Occipital lobe (tissue), 2 donors: ENCODE results near the gene STARD7. TPM values are rescaled to one million over a fixed set of nuclear protein-coding genes. Genes with fewer than 3 reads are reported as not detected.
"Not testable (repeated sequence)": the region's sequence is repeated elsewhere in the genome, so short reads cannot be mapped to it uniquely, and the experiment has no call there.

Source experiments
- DNase-seq: peaks from one replicate; lab custom pipeline; 2025; lab: John Stamatoyannopoulos, UW
- total RNA-seq: library from RNA; depleted of rRNA; stranded (reverse); fragments of >200 nt; gene quantifications from one replicate; pipeline ENCODE4 v1.2.3, GENCODE V29; 2014

The STARD7 gene
- total RNA-seq, 1 donor from 2014 or later, result 165 TPM

GRCh38 chr2:96236882-96237281 is 28.3 kb upstream of the STARD7 start:
- DNase-seq, result no peak

GRCh38 chr2:96233880-96234316 is 25.3 kb upstream of the STARD7 start:
- DNase-seq, result no peak

DNA sequence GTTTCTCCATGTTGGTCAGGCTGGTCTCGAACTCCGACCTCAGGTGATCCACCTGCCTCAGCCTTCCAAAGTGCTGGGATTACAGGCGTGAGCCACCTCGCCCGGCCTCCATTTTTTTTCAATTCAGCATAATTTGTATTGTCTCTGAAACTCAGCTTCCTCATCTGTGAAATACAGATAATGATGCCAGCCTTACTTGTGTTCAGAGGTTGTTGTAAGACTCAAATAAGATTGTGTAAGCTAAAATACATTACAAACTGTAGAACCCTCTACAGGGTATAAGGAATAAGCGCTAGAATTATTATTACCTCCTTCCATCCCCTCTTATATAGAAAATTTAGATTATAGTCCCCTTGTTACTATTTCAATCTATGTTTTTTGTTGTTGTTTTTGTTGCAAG is 24.8 kb upstream of the STARD7 start:
- DNase-seq, result no peak

DNA sequence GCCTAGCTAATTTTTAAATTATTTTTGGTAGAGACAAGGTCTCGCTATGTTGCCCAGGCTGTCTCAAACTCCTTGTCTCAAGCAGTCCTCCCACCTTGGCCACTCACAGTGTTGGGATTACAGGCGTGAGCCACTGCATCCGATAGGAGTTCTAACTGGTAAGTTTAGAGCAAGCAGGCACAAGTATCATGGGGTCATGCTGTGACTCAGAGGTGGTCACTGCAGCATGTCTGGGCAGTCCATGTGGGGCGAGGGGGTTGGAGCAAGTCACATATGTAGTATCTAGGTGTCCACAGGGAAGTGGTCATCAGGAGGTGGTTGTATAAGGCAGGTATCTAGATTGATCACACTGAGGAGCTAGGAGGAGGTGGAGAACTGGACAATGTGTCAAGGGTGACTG is 22.7 kb upstream of the STARD7 start:
- no peak for DNase-seq

- DNase-seq, result no peak
Measured at GRCh38 chr2:96225016-96225533, 16.4 kb upstream of the STARD7 start.

- not testable (repeated sequence) for DNase-seq
Measured at GRCh38 chr2:96221106-96221505, 12.5 kb upstream of the STARD7 start.

DNA sequence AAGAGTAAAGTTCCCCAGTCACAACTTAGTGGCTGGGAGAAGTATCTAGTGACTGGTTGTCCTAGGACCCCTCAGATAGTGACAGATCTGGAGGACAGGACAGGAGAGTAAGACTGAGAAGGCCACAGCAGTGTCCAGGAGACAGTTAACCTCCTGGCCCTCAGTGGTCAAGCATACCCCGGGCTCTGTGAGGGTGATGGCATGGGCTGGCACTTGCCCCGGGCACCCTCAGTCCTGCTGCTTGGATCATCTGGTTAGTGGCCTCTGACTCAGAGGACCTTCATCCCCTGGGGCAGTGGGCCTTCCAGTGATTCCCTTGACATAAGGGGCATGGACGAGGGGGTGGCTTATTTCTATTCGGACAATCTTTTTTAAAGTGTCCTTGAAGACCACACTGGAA is 11.3 kb upstream of the STARD7 start:
- DNase-seq, result not testable (repeated sequence)

DNA sequence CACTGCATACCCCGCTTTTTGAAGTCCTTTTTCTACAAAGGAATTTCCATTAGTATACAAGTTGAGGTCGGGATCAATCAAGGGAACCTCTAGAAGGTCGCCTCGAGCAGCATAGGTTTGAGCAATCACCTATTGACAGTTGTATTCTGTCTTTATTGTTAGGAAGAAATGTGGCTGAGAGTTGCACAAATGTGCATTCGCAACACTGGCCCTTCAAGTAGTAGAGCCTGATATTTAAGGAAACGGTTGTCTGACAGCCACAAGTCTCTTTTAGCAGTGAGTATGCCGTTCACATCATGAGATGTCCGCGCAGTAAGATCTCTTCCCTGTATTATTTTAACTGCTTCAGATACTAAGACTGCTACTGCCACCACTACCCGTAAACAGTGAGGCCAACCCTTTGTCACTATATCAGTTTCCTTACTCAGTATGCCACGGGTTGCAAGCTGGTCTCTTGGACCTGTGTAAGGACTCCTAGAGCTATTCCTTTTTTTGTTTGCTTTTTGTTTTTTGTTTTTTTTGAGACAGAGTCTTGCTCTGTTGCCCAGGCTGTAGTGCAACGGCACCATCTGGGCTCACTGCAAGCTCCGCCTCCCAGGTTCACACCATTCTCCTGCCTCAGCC is 10.0 kb upstream of the STARD7 start:
- DNase-seq, result no peak

DNA sequence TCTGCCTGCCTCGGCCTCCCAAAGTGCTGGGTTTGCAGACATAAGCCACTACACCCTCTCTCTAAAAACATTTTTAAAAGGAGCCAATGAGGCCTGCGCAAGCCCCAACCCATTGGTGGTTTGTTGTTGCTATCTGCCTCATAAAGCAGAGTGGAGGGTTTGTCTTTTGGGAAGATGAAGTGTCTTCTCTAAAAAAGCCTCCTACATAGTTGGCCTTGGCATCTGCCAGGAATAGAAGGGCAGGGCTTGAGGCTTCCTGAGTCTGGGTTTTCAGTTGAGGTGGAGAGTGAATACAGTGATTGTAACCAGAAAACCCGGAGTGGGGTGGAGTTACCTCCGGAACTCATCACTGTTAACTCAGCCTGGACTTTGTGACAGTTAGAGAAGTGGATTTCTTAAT is 5.9 kb upstream of the STARD7 start:
- no peak for DNase-seq

- no peak for DNase-seq
Measured at GRCh38 chr2:96213379-96213778, 4.8 kb upstream of the STARD7 start.

DNA sequence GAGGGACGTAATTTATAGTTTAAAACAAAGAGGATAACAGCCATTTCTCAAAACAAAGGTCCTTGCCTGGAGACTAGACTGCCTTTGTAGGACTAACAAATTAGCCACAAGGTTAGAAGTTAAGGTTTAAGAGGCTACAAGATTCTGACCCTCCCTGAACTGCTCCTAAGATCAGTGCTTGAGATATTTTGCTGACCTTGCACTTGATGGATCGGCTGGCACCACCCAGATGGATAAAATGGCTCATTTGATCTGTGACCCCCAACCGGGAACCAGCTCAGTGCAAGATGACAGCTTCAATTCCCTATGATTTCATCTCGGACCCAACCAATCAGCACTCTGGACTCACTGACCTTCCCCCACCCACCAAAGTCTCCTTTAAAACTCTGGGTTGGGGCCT is 3.7 kb upstream of the STARD7 start:
- DNase-seq, result no peak

DNA sequence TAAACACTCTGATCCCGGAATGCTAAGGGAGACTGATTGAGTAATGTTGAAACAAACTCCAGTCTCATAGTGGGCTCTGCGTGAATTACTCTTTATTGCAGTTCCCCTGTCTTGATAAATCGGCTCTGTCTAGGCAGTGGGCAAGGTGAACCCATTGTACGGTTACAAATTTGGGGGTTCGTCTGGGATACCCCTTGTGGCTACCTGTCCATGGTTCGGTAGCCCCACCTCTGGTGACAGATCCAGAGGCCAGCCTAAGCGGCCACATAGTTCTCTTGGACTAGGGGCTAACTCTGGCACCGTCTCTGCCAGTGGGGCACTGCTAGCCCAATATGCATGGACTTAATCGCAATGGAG is 1.1 kb upstream of the STARD7 start:
- no peak for DNase-seq

DNA sequence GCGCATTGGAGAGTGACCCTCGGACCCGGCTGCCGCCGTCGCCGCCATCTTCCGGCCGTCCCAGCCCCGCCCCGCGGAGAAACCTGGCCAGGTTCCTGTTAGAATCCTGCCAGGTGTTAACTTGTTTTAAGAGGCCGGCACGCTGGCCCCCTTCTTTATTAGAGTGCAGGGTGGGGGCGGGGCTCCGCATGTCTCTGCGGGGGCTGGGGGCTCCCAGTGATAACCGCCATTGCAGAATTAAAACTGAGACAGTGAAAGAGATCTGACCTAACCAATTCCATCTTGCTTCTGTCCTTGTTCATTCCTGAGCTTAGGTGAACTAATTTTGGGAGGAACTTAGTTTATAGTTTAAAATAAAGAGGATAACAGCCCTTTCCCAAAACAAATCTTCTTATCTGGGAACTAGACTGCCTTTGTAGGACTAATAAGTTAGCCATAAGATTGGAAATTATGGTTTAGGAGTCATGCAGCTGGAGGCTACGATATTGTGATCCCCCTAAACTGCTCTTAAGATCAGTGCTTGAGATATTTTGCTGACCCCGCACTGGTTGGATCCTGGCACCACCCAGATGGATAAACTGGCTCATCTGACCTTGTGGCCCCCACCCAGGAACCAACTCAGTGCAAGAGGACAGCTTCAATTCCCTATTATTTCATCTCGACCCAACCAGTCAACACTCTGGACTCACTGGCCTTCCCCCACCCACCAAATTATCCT is 543 bp upstream of the STARD7 start:
- DNase-seq, result no peak

- DNase-seq, result no peak
Measured at GRCh38 chr2:96207774-96208142, 869 bp downstream of the STARD7 start.

GRCh38 chr2:96207073-96207773 is 1.4 kb downstream of the STARD7 start:
- no peak for DNase-seq

GRCh38 chr2:96205888-96206287 is 2.7 kb downstream of the STARD7 start:
- no peak for DNase-seq

GRCh38 chr2:96204836-96205624 is 3.6 kb downstream of the STARD7 start:
- no peak for DNase-seq

DNA sequence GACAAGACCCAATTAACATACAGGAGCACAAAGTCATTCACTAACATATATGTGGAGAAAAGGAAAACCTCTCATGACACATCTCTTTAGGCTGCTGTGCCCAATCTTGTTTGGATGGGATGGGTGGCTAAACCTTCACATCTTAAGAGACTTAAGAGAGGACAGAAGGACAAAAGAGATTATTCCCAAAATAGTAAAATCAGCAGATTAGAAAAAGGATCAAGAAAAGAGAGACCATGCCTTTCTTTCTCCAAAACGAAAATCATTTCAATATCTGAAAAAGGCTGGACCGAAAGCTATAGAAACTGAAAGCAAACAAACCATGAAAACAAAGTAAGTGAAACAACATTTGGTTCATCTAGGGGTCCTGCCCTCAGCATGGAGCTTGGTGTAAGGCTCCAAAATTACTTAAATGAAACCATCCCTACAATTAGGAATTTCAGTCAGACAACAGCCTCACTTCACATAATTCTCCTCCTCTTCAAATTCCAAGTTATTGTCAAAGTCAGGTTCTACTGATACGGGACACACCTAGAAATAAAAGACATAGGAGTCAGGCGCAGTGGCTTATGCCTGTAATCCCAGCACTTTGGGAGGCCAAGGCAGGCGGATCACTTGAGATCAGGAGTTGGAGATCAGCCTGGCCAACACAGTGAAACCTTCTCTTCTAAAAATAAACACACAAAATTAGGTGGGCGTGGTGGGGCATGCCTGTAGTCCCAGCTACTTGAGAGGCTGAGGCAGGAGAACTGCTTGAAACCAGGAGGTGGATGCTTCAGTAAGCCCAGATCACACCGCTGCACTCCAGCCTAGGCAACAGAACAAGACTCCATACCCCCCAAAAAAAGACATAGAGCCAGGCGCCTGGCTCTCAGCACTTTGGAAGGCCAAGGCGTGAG is 5.2 kb downstream of the STARD7 start:
- no peak for DNase-seq

GRCh38 chr2:96202152-96202854 is 6.3 kb downstream of the STARD7 start:
- no peak for DNase-seq

DNA sequence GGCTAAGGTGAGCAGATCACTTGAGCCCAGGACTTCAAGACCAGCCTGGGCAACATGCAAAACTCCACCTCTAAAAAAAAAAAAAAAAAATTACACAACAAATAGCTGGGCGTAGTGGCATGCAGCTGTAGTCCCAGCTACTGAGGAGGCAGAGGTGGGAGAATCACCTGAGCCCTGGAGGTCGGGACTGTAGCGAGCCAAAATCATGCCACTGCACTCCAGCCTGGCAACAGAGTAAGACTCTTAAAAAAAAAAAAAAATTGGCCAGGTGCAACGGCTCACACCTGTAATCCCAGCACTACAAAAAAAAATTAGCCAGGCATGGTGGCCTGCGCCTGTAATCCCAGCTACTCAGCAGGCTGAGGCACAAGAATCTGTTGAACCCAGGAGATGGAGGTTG is 7.3 kb downstream of the STARD7 start:
- DNase-seq, result no peak
